ENCODE results near the gene ATP1A2.

The ATP1A2 gene

DNA sequence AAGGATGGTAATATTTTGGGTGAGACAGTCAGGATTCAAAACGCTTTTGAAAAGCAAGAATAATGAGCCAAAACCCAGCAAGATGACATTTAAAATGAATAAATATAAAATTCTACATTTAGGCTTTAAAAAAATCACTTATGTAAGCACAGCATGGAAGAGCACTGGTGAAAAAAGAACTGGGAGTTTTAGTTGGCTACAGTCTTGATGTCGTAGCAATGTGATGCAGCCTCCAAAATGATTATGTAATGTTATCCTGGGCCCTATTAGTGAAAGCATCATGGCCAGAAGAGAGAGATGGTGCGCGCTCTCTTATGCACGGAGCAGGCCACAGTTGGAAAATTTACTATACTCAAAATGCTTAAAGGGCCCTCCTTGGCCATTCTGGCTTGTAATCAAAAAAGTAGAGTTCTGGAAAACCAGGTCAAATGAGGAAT is 29.1 kb upstream of the ATP1A2 start:
- TF ChIP-seq, protein P1, sequence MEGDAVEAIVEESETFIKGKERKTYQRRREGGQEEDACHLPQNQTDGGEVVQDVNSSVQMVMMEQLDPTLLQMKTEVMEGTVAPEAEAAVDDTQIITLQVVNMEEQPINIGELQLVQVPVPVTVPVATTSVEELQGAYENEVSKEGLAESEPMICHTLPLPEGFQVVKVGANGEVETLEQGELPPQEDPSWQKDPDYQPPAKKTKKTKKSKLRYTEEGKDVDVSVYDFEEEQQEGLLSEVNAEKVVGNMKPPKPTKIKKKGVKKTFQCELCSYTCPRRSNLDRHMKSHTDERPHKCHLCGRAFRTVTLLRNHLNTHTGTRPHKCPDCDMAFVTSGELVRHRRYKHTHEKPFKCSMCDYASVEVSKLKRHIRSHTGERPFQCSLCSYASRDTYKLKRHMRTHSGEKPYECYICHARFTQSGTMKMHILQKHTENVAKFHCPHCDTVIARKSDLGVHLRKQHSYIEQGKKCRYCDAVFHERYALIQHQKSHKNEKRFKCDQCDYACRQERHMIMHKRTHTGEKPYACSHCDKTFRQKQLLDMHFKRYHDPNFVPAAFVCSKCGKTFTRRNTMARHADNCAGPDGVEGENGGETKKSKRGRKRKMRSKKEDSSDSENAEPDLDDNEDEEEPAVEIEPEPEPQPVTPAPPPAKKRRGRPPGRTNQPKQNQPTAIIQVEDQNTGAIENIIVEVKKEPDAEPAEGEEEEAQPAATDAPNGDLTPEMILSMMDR (IDR thresholded peaks at IDR 0.05; ENCODE audit: low read depth, low read length) = no peak
- H3K4me3 ChIP-seq (ENCODE audit: low read depth, low read length) = no peak overlapping the region

DNA sequence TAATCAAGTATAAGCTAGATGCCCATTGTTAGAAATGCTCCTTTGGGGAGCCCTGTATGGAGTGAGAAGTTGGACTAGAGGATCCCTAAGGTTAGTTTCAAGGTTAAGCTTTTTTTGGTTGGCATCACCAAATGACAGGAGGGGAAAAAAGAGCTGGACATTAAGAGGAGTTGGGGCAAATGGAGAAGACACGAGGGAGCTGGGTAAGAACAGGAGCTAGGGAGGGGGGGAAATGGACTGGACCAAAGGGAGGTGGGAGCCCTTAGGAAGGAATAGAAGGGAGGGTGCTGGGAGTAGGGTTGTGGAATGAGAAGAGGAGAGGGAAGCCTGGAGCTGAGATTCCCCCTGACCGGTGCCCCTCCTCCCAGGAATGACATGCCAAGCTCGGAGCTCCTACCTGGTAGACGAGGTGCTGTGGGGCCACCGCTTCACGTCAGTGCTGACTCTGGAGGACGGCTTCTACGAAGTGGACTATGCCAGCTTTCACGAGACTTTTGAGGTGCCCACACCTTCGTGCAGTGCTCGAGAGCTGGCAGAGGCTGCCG is 28.4 kb upstream of the ATP1A2 start:
- H3K4me3 ChIP-seq (ENCODE audit: low read depth, low read length) = no peak overlapping the region
- TF ChIP-seq, protein P1 (IDR thresholded peaks at IDR 0.05; ENCODE audit: low read depth, low read length) = no peak

DNA sequence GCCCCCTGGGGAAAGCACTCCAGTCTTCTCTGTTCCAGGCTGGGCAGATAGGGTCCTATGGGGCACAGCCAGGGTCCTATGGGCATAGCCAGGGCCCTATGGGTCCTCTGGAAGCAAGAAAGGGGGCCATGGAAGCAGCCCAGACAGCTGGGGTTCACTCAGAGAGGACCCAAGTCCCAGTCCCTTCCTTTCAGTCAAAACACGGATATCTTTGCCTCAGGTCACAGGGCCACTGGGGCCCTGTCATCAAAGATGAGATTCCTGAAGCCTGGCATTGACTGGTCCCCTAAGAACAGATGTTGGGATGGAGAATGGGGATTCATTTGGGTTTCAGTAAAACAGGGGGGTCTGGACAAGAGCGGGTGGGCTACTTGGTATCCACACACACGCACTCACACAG is 25.7 kb upstream of the ATP1A2 start:
- TF ChIP-seq, protein P1 (IDR thresholded peaks at IDR 0.05; ENCODE audit: low read depth, low read length) = no peak
- H3K4me3 ChIP-seq (ENCODE audit: low read depth, low read length) = no peak overlapping the region

DNA sequence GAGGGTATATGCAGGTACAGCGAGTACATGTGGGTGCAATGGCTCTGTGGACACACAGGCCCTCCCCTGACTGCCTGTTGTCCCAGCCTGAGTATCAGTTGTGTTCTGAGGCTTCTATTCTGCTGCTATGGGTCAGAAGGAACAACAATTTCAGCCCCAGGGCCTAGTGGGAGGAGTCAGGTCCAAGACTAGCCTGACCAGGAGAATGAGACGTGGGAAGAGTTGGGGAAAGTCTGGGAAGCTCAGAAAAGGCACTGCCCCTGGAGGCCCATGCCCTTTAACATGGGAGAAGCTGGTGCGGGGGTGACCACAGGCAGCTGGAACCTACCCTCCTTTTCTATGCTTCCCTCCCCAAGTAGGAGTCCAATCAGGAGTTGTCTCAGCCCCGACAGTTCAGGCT is 24.8 kb upstream of the ATP1A2 start:
- no peak overlapping the region for H3K4me3 ChIP-seq (ENCODE audit: low read depth, low read length)

DNA sequence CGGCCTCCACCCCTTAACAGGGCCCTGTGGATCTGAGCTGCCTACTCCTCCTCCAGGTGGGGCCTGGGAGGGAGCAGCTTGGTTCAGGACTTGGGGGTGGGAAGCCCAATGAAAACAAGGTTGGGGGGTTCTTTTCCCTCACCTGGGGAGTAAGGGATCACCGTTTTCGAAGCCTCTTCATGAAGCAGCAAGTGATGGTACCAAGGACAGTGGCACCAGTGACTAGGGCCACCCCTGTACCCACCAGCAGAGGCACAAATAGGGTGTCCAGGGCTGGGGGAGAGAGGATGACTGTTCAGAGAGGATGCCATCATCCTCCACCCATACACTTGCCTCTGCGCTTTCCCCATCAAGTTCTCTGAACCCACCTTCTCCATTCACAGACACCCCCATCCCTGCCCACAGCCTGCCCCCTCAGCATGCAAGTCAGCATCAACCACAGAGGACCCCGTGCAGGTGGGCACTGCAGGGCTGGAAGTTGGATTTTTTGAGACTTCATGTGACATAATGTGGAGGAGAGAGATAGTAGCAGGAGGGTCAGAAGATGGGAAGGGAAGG is 23.8 kb upstream of the ATP1A2 start:
- TF ChIP-seq, protein P1 (IDR thresholded peaks at IDR 0.05; ENCODE audit: low read depth, low read length) = no peak
- H3K4me3 ChIP-seq (ENCODE audit: low read depth, low read length) = no peak overlapping the region

More for the DNA sequence above, 24.8 kb upstream of the ATP1A2 start:
- TF ChIP-seq, protein P1 (IDR thresholded peaks at IDR 0.05; ENCODE audit: low read depth, low read length) = no peak

DNA sequence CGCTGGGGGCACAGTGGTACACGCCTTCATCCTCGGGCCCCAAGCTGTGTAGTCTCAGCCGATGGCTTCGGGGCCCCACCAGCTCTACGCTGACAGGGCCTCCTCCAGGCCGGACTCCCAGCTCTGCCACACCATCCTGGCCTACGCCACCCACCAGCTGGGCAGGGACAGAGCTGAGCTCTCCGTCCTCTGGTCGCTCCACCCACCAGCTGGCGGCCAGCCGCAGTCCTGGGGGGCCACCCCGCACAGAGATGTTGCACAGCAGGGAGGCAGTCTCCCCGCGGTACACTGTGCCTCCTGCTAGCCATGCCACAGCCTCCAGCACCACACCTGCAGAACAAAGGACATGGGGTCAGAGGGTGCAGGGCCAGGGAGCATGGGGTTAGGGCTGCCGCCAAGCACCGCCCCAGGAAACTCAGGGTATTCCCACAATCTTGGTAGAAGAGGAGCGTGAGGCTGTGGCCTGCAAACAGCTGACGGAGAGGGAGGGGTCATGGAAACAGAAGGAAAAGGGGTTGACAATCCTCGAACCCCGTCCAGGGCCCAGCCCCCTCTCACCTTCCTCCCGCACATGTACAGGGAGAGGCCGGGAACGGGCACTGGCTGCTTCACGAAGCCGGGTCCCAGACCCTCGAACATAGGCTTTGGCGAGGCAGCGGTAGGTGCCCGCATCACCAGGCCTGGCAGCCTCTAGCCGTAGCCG is 23.0 kb upstream of the ATP1A2 start:
- TF ChIP-seq, protein P1 (IDR thresholded peaks at IDR 0.05; ENCODE audit: low read depth, low read length) = no peak
- no peak overlapping the region for H3K4me3 ChIP-seq (ENCODE audit: low read depth, low read length)

DNA sequence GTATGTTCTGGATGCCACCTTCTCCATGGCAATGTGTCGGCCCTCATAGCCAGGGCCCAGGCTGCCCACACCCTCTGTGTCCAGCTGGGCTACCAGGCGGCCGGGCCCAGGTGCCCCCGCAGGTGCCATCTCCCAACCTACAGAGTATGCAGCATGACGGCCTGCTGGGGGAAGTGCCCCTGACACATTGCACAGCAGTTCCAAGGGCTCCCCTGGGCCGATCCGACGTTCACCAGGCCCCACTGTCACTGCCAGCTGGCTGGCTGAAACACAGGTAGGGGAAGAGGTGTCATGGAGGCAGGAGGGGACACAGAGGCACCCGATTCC is 22.5 kb upstream of the ATP1A2 start:
- TF ChIP-seq, protein P1 (IDR thresholded peaks at IDR 0.05; ENCODE audit: low read depth, low read length) = no peak
- no peak overlapping the region for H3K4me3 ChIP-seq (ENCODE audit: low read depth, low read length)

All from WI38 (cell line).